Measurements from ENCODE around the gene RAPGEF1.

- TF ChIP-seq CTCF (IDR thresholded peaks at IDR 0.05) (no peak), EZH2 (IDR thresholded peaks at IDR 0.05) (no peak), EZH2phosphoT487 (IDR thresholded peaks at IDR 0.05) (no peak)
Measured at GRCh38 chr9:131722255-131722654, 17.6 kb downstream of the RAPGEF1 start.
